AG09319 (cell line): ENCODE results near the gene HEATR5A.
"Not testable (repeated sequence)": the region's sequence is repeated elsewhere in the genome, so short reads cannot be mapped to it uniquely, and the experiment has no call there.

Experiments used
- DNase-seq: peaks from one replicate; pipeline ENCODE4 v3.0.0-alpha.2; 2010; ENCODE audit warnings: low read depth; ENCODE audit errors: extremely low read depth
- CTCF ChIP-seq: IDR thresholded peaks from 2 replicates; pipeline ENCODE4 v1.5.1; 2011; ENCODE audit warnings: low read depth, mild to moderate bottlenecking, inconsistent platforms, low read length, moderate library complexity

The HEATR5A gene

GRCh38 chr14:31244626-31245025, 175.7 kb downstream of the HEATR5A start:
- TF ChIP-seq CTCF, result no peak
- DNase-seq, result no peak

- no peak for DNase-seq
- TF ChIP-seq CTCF, result no peak
Observed at GRCh38 chr14:31243860-31244259, 176.5 kb downstream of the HEATR5A start.

- not testable (repeated sequence) for DNase-seq
Observed at GRCh38 chr14:31242161-31242940, 178.0 kb downstream of the HEATR5A start.
